IMR-90 (cell line): ENCODE results near the gene VPS18. TPM values are rescaled to one million over a fixed set of nuclear protein-coding genes. Genes with fewer than 3 reads are reported as not detected.

Experiments used
- CHD1 ChIP-seq: IDR thresholded peaks from 2 replicates; pipeline ENCODE4 v1.6.1; 2012; ENCODE audit warnings: low read depth, low read length, improper control_type of control experiment
- CTCF ChIP-seq: conservative IDR thresholded peaks from 2 replicates; pipeline ENCODE4 v1.5.1; 2012; ENCODE audit warnings: mild to moderate bottlenecking, low read depth, low read length, improper control_type of control experiment
- polyA plus RNA-seq, 3 experiments: library from polyadenylated mRNA; depleted of rRNA; stranded (reverse); fragments of >200 nt; gene quantifications; 2 replicates each; pipeline ENCODE4 v1.2.3, GENCODE V29; 2012; ENCODE audit warnings: low replicate concordance in 1 of 3
- total RNA-seq: library from RNA; depleted of rRNA; stranded (reverse); fragments of >200 nt; gene quantifications from 2 replicates; pipeline ENCODE4 v1.2.3, GENCODE V29; 2012

The VPS18 gene
- total and polyA plus RNA-seq, 2 of the 4 experiments (the other 2 are of a cell fraction), result 19.3 to 32.3 TPM

DNA sequence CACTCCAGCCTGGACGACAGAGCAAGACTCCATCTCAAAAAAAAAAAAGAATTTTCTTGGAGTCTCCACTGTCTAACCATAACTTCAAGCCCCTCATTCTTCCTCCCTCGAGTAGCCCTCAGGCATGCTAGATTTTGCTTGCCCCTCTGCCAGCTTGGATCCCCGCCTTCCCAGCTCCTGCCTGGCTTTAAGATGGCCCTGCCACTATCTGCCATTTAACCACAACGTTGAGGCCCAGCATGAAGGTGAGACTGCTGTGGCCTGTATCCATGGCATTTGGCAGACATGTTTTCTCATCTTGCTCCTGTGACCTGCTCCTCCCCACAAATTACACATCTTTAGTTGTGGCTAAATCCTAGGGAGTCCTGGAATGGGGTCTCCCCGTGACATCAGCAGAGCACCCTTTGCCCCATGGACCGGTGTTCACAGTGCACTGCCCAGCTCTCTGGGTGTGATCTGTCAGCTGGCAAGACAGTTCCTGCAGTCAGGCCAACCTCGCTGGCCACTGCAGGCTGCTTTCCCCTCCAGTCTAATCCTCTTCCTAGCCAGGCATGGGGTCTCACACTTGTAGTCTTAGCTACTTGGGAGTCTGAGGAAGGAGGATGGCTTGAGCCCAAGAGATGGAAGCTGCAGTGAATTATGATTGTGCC, 10.4 kb downstream of the VPS18 start (continued):
- TF ChIP-seq CTCF (no peak), CHD1 (no peak)
